WI38 (cell line): Measurements from ENCODE around the gene SERPINH1.

ENCODE experiments used
- H3K4me3 ChIP-seq: 2 replicates; pipeline ENCODE4 v1.5.1; 2011; ENCODE audit warnings: low read depth, mild to moderate bottlenecking, control low read depth, low read length
- TF ChIP-seq, protein P1 (sequence below): IDR thresholded peaks from 2 replicates; pipeline ENCODE4 v1.5.1; 2012; ENCODE audit warnings: low read depth, mild to moderate bottlenecking, control low read depth, low read length

SERPINH1 gene

DNA sequence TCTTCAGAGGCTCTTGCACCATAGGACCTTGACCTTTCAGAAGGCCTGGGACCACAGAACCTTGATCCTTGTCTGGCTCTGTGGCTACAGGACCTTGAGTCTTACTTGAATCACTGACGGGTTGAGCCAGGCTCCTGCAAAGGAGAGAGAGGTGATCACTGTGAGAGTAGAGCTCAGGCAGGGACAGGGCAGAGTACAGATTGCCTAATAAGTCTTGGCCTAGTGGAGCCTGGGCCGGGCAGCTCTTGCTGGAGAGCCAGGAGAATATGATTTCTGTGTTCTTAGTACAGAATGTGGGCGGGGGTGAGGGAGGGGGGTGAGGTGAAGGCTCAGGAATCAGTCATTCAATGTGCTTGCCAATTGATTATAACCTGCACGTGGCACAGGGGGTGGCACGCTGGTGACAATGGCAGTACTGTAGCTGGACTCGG, 26.0 kb downstream of the SERPINH1 start:
- H3K4me3 ChIP-seq, result no peak overlapping the region
- TF ChIP-seq, protein P1, sequence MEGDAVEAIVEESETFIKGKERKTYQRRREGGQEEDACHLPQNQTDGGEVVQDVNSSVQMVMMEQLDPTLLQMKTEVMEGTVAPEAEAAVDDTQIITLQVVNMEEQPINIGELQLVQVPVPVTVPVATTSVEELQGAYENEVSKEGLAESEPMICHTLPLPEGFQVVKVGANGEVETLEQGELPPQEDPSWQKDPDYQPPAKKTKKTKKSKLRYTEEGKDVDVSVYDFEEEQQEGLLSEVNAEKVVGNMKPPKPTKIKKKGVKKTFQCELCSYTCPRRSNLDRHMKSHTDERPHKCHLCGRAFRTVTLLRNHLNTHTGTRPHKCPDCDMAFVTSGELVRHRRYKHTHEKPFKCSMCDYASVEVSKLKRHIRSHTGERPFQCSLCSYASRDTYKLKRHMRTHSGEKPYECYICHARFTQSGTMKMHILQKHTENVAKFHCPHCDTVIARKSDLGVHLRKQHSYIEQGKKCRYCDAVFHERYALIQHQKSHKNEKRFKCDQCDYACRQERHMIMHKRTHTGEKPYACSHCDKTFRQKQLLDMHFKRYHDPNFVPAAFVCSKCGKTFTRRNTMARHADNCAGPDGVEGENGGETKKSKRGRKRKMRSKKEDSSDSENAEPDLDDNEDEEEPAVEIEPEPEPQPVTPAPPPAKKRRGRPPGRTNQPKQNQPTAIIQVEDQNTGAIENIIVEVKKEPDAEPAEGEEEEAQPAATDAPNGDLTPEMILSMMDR, result no peak

DNA sequence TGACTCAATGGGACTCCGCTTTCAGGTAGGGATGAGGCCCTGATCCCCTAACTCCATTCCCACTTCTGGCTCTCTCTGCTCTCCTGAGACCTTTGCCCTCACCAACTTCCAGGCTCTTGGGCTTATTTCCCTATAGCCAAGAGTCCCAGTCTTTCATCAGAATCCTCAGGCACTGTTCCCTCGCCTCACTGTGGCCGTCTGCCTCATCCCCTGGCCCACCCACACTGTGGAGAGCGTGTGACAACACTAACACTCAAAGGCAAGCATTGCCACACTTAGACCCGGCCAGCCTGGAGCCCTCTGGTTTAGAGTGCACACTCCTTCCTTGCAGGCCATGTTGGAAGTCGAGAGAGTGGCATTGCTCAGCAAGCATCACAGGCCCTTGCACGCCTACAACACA, 27.0 kb downstream of the SERPINH1 start:
- TF ChIP-seq, protein P1, result no peak
- H3K4me3 ChIP-seq, result no peak overlapping the region

DNA sequence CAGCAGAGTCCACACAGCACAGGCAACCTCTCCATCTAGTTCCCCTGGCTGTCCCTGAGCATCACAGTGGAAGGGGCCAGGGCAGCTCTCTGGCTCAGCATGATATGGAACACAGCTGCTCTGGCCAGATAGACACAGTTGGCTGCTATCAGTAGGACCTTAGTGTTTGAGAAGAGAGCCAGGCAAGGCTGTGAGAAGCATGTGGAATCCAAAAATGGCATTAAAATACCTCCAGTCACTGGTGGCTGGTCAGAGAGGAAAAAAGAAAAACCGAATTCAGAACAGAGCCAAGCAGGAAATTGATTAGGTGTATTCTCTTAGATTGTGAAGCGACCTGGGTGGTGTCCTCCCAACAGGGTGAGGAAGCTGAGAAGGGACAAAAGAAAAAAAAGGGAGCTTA, 27.9 kb downstream of the SERPINH1 start:
- no peak overlapping the region for H3K4me3 ChIP-seq
- TF ChIP-seq, protein P1, result no peak

DNA sequence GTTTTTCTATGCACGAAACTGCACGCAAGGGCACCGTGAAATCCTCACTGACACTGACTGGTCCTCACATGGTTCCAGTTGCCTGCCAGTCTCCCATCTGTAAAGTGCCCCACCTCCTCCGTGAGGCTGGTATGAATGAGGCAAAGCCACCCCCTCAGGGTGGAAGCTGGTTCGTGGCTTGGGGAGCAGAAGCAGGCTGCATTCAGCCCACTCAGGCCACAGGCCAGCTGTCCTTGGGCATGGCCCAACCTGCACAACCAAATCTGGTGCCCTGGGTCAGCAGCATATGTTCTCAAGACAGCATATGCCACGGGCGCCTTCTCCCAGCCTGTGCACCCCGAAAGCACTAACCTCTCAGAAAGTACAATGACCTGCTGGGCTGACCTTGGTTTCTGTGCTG, 29.3 kb downstream of the SERPINH1 start:
- H3K4me3 ChIP-seq, result no peak overlapping the region
- TF ChIP-seq, protein P1, result no peak

DNA sequence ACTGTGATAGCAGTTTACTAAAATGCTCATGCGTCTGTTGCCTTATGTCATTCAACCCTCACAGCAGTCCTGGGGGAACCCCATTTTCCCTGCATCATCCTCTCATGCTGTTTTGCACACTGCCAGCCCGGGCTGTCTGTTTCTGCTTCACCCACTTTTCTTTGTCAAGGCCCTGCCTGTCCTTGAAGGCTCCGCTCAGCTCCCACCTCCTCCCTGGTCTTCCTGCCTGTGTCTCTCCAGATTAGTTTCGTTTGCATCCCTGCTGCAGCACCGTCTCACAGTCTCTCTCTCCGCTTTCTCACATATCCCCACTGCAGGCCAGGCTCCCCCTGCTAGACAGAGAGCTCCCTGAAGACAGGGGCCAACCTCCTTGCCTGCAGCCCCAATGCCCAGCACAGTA, 29.9 kb downstream of the SERPINH1 start:
- TF ChIP-seq, protein P1, result no peak
- H3K4me3 ChIP-seq, result no peak overlapping the region

DNA sequence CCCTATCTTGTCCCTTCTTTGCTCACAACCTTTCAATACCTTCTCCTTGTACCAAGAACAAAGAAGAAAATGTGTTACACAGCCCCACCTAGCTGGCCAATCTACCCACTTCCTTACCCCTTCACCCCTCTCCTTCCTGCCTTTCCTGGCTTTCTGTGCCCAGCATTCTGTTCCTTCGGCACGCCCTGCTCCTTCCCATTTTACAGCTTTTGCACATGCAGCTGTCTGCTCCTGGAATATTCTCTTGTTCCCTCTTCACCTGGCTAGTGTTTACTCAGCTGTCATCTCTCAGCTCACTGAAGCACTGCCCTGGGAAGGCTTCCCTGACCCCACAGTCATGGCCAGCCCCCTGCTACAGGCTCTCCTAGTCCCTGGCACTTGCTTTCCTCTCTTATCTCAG, 30.7 kb downstream of the SERPINH1 start:
- no peak overlapping the region for H3K4me3 ChIP-seq
- TF ChIP-seq, protein P1, result no peak

DNA sequence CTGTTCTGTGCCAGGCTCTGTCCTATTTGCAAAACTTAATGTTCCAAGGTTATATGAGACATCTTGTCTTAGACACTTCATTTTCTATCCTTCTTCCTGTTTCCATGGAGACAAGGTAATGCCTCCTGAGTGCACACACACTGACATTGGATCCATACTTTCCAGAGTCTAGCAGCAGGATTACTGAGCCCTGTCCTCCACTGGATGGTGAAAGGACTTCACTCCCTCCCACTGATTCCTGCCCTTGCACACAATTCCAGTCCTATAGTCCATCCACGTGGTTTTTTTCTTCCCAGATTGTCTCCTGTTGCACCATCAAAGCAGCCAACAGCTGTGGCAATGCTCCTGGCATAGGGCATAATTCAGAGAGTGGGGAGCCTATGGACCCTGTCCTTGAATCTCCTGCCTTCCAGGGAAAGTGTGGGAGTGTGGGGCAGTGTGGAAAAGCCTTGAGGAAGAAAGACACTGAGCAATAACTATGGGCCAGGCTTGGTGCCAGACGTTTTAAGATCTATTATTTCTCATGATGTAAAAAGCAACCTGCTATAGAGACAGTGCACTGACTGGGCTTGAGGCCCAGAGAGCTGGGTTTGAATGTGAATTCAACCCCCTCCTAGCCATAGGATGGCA, 31.3 kb downstream of the SERPINH1 start:
- no peak overlapping the region for H3K4me3 ChIP-seq
- TF ChIP-seq, protein P1, result no peak
